ENCODE results near the gene TRAPPC13. TPM values are rescaled to one million over a fixed set of nuclear protein-coding genes. Genes with fewer than 3 reads are reported as not detected.
A peak's percentile ranks its signal among the peaks of the same experiment; 100 is the strongest.
"Not testable (repeated sequence)": the region's sequence is repeated elsewhere in the genome, so short reads cannot be mapped to it uniquely, and the experiment has no call there.

TRAPPC13 gene, protein sequence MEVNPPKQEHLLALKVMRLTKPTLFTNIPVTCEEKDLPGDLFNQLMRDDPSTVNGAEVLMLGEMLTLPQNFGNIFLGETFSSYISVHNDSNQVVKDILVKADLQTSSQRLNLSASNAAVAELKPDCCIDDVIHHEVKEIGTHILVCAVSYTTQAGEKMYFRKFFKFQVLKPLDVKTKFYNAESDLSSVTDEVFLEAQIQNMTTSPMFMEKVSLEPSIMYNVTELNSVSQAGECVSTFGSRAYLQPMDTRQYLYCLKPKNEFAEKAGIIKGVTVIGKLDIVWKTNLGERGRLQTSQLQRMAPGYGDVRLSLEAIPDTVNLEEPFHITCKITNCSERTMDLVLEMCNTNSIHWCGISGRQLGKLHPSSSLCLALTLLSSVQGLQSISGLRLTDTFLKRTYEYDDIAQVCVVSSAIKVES
- total RNA-seq: 21.7 and 24.9 TPM in 2 replicates
- long read RNA-seq, transcript TRAPPC13-201 (12 exons, 2,715 nt): minor isoform, 19 of 55 reads
- long read RNA-seq, transcript TRAPPC13-208 (12 exons, 1,410 nt): major isoform, 20 of 55 reads
- long read RNA-seq, partial matches to known transcripts: 2 of 55 reads
- long read RNA-seq, other reads (novel, unspliced or antisense): 14 of 55 reads

DNA sequence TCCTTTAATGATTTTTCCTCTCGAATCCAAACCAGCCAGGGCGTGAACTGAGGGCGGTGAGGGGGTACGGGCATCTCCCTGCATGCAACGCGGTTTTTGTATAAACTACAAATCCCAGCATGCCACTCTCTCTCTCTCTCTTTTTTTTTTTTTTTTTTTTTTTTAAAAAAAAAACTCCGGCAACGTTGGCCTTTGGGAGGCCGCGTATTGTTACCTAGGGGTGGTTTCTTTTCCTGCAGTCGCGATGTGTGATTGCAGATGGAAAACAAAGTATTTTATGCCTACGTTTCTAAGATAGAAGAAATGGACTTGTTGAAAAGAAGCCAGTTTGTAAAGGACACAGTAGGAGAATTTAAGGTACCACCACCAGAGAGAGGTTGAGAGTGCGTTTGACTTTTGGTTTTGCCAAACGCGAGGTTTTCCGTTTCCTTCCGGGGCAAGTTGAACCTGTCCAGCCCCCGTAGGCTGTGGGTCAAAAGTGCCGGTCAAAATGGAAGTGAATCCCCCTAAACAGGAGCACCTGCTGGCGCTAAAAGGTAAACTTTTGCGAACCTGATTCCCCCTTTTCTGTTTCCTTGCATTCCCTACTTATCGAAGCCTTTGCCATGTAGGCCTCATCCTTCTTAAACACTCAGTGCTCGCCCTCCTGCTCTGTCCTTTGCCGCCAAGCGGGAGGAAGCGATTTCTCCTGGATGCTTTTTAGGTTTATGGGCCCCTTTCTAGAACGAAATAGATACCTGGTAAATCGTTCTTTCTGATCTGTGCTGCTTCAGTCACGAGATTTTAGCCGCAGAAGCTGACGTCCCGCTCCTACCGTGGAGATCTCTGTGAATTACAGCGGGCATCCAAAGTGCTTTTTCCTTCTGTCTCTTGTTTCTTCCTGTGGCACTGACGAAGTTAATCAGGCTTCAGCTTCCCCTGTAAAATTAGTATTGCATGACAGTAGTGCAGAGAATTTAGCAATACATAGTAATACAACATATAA lies at the start of gene TRAPPC13, which contains the start of gene SHLD3:
Gene TRAPPC13 (plus strand): TSS at position 457 of the 985 bp plus-strand sequence. CDS start 34 bp downstream, at position 491.
Gene SHLD3 (plus strand): TSS at position 457 of the 985 bp plus-strand sequence. CDS start 4,561 bp downstream, outside the sequence.
- no peaks in the 10 kb centered on the region for H3K9me3 Mint-ChIP-seq
- TF ChIP-seq, protein P1, sequence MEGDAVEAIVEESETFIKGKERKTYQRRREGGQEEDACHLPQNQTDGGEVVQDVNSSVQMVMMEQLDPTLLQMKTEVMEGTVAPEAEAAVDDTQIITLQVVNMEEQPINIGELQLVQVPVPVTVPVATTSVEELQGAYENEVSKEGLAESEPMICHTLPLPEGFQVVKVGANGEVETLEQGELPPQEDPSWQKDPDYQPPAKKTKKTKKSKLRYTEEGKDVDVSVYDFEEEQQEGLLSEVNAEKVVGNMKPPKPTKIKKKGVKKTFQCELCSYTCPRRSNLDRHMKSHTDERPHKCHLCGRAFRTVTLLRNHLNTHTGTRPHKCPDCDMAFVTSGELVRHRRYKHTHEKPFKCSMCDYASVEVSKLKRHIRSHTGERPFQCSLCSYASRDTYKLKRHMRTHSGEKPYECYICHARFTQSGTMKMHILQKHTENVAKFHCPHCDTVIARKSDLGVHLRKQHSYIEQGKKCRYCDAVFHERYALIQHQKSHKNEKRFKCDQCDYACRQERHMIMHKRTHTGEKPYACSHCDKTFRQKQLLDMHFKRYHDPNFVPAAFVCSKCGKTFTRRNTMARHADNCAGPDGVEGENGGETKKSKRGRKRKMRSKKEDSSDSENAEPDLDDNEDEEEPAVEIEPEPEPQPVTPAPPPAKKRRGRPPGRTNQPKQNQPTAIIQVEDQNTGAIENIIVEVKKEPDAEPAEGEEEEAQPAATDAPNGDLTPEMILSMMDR (conservative IDR thresholded peaks at IDR 0.05): peak; percentile 32
- H3K27ac Mint-ChIP-seq (ENCODE audit: unreplicated experiment): peak within 1 kb of the TSS; percentile 98
- DNase-seq (ENCODE audit: low read depth, low spot score): peak; percentile 57
- peaks cover 34% of the 10 kb centered on the region for H3K4me1 Mint-ChIP-seq
- H3K36me3 Mint-ChIP-seq (ENCODE audit: low read depth): peaks cover 6% of the 10 kb centered on the region
- H3K27me3 Mint-ChIP-seq (ENCODE audit: low read depth): no peaks in the 10 kb centered on the region
- peak within 1 kb of the TSS; percentile 100 for H3K4me3 Mint-ChIP-seq

DNA sequence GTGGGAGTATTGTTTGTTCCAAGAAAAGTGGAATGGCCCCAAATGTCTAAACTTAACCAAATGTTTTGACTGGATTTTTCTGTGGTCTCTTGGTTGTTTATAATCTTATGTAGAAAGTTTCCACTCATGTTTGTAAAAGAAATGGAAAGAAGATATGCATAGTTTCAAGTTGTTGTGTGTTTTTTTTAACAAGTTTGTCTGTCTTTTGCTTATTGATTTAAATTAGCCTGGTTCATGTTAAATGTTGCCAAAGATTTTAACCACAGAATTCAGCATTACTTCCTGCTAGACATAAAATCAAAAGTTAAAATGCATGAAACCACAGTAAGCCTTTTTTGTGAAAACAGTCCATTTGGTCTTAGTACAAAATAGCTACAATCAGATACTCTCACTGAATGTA lies 47.7 kb upstream of the TRAPPC13 start:
- Mint-ChIP-seq H3K4me1 (no peaks in the 10 kb centered on the region), H3K27me3 (ENCODE audit: low read depth) (no peaks in the 10 kb centered on the region), H3K4me3 (no peak overlapping the region), H3K36me3 (ENCODE audit: low read depth) (peaks cover 8% of the 10 kb centered on the region), H3K27ac (ENCODE audit: unreplicated experiment) (no peak overlapping the region), H3K9me3 (no peaks in the 10 kb centered on the region)
- TF ChIP-seq, protein P1 (conservative IDR thresholded peaks at IDR 0.05): no peak
- DNase-seq (ENCODE audit: low read depth, low spot score): no peak

DNA sequence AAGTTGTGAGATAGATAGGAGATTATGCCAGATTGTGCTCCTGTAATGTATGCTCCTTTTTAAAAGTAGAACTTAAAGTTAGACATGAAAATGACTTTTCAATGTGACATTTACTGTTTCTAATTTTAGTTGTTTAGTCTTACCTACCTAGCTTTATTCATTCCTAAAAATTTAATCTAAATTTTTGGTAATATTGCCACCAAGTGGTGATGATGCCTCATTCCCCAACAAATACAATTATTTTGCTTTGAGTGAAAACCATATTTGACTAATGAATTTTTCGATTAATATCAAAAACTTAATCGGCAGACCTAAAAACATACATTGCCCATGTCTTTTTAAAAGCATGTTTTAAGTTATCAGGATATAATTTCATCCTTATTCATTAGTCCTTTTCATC lies 36.1 kb upstream of the TRAPPC13 start:
- Mint-ChIP-seq H3K4me1 (no peaks in the 10 kb centered on the region), H3K27me3 (ENCODE audit: low read depth) (no peaks in the 10 kb centered on the region), H3K27ac (ENCODE audit: unreplicated experiment) (no peak overlapping the region), H3K4me3 (no peak overlapping the region), H3K9me3 (no peaks in the 10 kb centered on the region), H3K36me3 (ENCODE audit: low read depth) (peaks cover 4% of the 10 kb centered on the region)
- TF ChIP-seq, protein P1 (conservative IDR thresholded peaks at IDR 0.05): peak; percentile 29
- no peak for DNase-seq (ENCODE audit: low read depth, low spot score)

DNA sequence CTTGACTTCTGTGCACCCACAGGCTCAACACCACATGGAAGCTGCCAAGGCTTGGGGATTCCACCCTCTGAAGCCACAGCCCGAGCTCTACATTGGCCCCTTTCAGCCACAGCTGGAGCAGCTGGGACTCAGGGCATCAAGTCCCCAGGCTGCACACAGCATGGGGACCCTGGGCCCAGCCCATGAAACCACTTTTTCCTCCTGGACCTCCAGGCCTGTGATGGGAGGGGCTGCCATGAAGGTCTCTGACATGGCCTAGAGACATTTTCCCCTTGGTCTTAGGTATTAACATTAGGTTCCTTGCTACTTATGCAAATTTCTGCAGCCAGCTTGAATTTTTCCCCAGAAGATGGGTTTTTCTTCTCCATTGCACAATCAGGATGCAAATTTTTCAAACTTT lies 23.1 kb upstream of the TRAPPC13 start:
- H3K27me3 Mint-ChIP-seq (ENCODE audit: low read depth); DNase-seq (ENCODE audit: low read depth, low spot score); H3K4me1 Mint-ChIP-seq; H3K27ac Mint-ChIP-seq (ENCODE audit: unreplicated experiment); H3K4me3 Mint-ChIP-seq: not testable (repeated sequence)
- peaks cover 58% of the 10 kb centered on the region for H3K36me3 Mint-ChIP-seq (ENCODE audit: low read depth)
- peaks cover 16% of the 10 kb centered on the region for H3K9me3 Mint-ChIP-seq

DNA sequence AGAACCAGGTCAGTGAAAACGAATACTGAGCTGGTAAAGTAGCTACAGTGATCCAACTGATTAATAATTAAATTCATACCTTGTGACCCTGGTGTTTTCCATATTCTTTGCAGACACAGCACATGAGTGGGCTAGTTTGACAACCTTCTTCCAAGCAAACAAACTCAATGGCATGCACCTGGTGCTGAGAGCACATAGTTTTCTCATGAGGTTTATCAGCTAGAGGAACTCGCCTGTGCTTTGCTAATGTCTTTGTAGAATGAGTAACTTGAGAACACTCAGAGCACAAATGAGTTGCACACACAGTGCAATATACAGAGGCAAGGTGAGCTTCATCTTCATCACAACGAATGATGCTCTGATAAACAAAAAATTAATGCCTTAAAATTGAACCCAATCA lies 13.3 kb upstream of the TRAPPC13 start:
- no peak overlapping the region for H3K4me3 Mint-ChIP-seq
- no peaks in the 10 kb centered on the region for H3K27me3 Mint-ChIP-seq (ENCODE audit: low read depth)
- TF ChIP-seq, protein P1 (conservative IDR thresholded peaks at IDR 0.05): no peak
- H3K9me3 Mint-ChIP-seq: no peaks in the 10 kb centered on the region
- peaks cover 2% of the 10 kb centered on the region for H3K36me3 Mint-ChIP-seq (ENCODE audit: low read depth)
- H3K4me1 Mint-ChIP-seq: no peaks in the 10 kb centered on the region
- no peak overlapping the region for H3K27ac Mint-ChIP-seq (ENCODE audit: unreplicated experiment)
- no peak for DNase-seq (ENCODE audit: low read depth, low spot score)
